ENCODE data around the gene ASCC2.
A peak's percentile ranks its signal among the peaks of the same experiment; 100 is the strongest.

ASCC2 gene

DNA sequence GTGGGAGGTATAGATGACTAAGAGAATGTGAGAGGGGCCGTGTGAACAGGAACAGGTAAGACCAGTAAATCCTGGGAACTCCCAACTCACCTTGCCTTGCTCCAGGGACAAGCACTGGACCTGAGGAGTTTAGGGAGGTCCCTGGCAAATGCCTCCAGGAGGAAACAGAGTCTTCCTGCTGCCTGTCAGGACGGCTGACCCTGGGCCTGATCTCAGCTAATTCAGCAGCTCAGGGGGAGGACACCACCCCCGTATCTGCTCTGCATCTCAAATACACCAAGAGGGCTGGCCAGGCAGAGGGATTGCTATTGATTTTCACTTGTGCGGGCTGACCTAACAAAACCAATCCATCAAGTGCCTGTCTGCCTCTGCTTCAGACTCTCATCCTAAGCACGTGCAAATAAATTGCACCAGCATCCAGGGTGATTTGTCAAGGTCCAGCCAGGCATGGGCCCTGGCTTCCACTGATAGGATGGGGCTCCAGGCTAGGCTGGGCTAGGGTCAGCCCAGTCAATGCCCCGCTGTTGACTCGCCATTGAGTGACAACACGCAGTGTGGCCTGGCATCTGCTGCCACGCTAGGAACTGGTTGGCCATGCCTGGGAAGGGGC lies 50.6 kb downstream of the ASCC2 start:
- DNase-seq: no peak

DNA sequence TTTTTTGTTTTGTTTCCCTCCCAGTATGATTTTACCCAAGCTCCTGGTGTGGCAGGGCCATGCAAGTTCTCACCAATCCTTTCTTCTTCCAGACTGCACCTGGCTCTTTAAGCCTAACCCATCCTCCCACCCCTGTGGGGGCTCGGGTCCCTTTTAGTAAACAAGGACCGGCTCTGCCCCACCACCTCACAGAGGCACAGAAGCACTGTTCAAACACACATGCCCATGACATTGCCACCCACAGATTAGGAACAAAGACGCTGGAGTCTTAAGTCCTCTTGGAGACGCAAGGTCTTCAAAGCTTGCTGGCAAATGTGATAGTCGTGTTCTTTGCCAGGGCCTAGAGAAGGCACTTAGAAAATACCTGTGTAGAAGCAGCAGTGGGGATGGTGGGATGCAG lies 52.0 kb downstream of the ASCC2 start:
- no peak for DNase-seq

DNA sequence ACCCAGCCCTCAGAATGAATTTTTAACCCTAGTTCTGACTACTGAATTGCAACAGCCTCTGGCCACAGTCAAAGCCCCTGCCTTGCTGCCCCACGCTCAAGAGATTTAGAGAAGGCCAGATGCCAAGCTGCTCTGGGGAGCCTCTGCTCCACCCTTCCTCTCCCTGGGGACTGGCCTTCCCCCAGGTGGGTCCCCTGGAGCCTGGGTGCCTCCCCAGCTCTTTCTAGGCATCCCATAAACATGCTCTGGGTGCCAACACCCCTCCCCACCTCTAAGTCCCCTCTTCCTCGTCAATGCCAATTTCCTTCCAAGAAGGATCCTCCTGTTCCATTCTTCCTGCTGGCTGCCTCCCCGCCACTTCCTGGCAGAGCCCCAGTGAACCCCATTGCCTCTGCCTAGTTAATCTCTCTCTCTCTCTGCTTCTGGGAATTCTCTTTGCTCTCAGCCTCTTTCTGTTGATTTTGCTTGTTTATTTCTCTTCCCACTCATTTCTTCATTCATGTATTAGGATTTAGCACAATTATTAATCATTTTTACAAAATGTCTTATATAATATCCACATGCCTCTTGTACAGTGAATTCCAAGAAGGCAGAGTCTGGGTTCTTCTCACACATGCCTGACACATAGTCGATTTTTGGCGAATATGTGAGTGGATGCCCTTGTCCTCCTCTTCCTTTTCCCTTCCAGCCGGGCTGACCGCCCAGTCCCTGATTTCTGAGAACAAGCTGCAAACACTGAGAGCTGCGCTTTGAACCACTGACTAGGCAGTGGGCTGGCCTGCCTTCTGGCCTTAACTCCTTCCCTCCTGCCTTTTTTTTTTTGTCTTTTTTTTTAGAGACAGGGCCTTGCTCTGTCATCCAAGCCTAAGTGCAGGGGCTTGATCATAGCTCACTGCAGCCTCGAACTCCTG lies 53.4 kb downstream of the ASCC2 start:
- DNase-seq: no peak

DNA sequence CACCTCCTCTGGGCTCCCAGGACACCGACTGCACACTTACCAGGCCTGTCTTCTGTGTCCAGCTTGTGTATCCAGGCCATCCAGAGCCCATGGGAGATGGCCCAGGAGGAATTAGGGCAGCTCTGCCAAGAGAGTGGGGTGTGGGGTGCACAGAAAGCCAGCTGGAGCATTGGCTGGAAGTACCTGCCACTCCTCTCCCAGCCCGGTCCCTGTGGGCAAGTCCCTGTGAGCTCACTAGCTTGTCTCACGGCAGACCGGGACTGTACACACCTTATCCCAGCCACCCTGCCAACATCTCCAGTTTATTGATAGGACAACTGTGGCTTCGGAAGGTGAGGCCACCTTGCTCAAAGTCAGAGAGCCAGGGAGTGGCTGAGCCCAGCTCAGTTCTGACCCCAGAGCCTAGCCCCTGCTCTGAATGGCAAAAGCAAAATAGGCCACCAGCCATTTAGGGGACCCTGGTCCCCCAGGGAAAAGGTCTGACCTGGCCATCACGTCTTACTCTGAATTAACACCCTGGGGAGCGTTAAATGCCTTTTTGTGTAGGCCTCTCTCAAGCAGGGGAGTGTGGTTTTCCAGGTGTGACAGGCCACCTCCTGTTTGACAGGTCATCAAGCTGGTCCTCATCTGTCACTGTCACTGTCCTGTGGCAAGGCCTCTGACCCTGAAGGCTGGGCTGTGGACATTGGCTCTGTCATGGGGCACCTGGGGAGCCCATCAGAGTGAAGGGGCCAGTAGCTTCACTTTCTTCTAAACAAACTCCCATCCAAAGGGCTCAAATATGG lies 55.8 kb downstream of the ASCC2 start:
- DNase-seq: no peak

DNA sequence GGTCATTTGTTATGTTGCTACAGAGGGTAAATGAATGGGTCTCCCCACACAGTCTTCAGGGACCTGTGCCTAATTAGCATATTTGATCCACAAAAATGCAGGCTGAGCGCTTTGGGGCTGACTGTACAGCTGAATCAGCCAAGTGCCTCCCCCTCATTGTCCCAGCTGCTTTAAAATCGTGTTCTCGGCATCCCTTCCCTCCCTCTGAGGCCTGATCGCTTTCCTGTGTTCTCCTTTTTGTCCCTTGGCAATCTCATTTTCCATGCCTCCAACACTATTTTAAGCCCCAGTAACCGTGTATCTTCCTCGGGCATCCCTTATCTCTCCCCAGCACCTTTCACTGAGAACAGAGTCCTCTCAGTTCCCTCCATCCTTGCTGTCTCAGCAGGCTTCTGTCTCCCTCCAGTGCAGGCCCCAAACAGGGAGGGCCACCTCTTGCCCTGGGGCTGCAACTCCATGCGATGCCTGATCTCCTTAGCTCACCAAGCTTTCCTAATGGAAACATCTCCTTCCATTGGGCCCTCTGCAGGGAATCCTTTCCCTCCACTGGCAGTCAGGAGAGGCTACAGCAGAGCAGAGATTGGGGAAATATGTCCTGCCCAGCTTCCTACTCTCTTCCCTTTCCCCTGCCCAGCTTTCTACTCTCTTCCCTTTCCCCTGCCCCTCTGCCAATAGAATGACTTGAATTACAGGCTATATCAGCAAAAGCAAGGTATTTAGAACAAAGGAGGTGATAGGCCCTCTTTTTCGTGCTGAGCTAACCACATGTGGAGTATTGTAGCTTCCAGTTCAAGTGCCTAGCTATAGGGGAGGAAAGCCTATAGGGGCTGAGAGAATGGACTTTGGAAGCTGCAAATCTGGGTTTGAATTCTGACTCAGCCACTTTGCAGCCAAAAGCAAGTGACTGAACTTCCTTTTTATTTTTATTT lies 57.1 kb downstream of the ASCC2 start:
- no peak for DNase-seq

DNA sequence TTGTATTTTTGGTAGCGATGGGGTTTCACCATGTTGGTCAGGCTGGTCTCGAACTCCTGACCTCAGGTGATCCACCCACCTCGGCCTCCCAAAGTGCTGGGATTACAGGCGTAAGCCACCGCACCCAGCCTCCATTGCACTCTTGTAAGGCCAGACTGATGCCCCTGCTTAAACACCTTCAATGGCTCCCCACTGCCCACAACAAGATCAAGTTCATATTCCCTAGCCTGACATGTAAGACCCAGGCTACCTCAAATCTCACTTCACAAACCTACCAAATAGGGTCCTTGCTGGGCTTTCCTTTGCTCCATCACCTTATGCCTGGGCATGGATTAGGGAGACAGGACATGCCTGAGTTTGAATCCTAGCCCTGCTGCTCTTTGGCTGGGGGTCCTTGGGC lies 57.9 kb downstream of the ASCC2 start:
- DNase-seq: no peak

DNA sequence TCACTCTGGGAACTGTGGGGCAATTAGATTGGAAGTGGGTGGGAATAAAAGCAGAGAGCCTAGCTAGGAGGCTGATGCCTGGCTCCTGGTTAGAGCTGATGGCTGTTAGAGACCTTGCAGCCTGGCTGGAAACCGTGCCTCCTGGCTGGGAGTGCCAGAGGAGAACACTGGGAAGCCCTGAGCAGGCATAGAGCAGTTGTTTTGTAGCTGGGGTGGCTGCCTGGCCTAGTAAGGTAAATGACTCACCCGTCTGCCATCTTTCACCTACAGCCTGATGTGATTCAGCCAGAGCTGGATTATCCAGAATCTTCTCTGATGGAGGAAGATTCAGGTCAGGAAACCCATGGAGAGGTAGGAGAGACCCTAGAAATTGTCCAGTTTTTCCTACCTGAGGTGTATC lies 64.8 kb downstream of the ASCC2 start:
- no peak for DNase-seq

DNA sequence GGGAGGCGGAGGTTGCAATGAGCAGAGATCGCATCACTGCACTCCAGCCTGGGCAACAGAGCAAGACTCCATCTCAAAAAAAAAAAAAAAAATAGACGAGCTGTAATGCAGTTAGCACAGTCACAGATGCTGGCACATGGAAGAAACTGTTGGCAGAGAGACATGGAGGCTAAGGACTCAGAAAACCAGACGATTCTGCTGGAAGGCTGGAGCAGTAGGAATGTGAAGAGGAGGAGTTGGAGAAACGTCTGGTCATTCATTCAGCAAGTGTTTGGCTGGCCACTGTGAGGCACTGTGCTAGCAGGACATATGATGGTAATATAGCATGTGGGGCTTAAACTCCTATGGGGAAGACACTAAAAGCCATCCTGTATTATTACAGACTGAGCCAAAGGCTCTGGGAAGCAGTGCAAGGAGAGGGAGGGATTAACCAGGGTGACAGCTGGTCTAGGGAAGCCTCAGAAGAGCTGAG lies 65.9 kb downstream of the ASCC2 start:
- DNase-seq: no peak

DNA sequence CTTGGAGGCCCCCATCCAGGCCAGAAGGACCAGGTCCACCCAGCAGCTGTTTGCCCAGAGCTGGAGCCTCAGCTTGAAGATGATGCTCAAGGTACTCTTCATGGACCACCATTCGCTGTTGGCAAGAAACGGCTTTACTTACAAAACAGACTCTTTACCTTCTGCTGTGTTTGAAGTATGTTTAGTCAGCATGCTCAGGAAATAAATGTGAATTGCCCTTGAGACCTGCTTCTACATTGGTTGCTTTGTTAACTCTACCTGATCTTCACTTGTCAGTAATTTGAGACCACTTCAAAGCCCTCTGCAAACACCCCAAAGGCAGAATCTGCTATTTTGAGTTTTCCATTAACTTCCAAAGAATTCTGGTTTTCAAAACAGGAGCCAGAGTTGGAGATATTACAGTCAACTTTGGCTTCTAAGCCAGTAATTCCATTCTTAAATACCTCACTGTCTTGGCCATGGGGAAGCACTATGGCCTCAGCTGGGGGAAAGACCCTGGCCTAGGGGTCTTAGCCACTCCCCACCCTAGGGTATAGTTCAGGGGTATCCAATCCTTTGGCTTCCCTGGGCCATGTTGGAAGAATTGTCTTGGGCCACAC lies 68.3 kb downstream of the ASCC2 start:
- DNase-seq: no peak

DNA sequence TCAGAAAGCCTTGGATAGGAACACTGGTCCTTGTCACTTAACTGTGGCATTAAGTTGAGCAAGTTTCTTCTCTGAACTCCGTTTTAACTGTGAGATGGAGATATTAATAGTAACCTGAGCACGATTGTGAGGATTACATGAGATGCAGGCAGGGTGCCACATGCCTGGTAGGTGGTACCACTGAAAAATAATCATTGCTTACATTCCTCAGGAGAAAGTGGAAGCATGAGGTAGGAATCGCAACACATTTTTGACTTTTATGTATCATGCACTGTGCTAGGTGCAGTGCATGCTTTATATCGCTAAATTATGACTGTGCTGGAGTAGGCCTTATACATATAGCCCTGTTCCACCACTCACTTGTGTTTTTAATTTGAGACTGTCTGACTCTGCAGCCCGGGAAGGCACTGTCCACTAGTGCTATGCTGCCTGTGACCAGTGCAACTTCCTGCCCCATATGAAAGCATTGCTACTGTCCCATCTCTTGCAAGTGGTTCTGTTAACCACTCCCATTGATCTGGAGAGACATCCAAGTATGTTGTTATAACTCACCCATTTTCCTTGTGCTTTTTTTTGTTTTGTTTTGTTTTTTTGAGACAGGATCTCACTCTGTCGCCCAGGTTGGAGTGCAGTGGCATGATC lies 69.9 kb downstream of the ASCC2 start:
- DNase-seq: no peak

DNA sequence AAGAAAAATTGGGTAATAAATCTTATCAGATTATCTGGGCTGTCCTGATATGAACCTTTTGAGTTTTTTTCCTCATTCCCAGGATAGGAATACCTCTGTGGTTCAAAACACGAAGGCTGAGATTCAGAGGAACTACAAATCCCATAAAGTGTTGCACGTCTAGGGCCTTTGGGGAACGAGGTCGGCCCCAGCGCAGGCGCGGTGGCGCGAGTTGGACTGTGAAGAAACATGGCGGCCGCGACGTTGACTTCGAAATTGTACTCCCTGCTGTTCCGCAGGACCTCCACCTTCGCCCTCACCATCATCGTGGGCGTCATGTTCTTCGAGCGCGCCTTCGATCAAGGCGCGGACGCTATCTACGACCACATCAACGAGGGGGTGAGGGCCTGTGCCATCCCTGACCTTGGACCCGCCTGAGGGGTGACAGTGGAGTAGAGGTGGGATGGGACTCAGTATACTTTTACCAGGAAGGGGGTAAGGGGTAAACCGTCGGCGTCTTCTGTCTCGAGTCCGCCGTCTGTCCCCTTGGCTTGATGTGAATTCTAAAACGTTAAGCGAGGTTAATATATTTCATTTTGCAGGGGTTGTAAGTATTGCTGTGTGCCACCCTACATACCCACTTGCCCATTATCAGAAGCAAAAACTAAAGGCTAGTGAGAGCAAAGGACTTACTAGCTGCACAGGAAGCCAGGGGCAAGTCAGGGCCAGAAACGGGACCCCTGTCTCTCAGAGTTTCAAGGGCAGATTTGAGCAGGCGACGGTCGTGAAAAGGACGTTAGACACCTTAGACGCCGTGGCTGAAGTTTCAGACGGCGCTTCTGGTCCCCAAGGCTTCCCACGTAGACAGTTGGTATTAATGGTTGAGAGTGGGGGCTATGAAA lies 70.7 kb downstream of the ASCC2 start, which contains the start of gene UQCR10:
TSS of gene UQCR10 (plus strand) at position 199 of the 881 bp plus-strand sequence. CDS start at position 229, 30 bp downstream.
- peak; percentile 99 for DNase-seq

DNA sequence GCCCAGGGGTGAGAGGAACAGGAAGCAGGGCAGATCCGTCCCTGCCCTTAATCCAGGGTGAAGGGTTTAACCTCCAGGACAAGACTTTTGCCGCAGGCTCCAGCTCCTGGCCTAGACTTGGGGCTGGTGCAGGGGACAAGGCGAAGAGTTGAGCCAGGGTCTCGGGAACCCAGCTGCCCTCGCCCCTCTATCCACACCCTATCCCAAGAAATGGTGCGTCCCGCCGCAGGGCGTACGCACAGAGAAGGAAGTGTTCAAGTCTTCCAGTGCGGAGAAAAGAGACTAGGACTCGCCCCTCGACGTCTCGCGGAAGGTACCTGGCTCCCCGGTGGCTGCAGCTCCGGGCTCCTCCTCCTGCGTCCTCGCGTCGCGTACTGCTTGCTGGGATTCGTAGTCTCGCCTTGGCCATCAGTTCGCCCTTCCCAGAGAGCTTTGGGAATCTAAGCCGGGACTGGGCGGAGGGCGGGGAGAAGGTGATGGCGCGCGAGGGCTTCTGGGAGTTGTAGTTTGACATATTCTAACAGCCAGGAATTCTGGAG lies 71.4 kb downstream of the ASCC2 start, which contains the start of gene ZMAT5:
TSS of gene ZMAT5 (minus strand) at position 376 of the 539 bp plus-strand sequence. CDS start 18,463 bp downstream, outside the sequence.
- DNase-seq: peak; percentile 99

DNA sequence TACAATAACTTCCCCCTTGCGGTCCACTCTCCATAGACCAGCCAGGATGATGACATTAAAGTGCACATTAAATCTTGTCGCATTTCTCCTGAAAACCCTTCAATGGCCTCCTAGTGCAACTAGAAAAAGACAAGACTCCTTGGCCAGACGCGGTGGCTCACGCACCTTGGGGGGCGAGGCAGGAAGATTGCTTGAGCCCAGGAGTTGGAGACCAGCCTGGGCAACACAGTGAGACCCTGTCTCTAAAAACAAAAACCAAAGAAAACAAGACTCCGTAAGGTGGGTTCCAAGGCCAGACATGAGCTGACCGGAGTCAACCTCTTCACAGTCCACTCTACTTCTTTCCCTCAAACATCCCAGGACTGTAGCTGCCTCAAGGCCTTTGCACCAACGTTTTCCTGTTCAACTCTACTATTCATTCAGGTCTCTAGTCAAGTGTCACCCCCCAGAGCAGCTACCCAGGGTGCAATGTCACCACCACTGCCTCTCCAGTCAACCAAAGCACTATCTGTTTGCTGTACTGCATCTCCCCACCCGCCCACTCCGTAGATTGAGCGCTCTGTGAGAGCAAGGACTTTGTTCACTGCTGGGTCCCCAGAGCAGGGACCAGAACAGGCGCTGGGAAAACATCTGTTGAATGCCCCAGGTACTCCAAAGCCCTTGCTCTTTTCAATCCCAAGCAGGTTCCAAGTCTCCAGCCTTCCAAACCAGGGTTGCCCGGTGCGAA lies 72.0 kb downstream of the ASCC2 start:
- DNase-seq: no peak

DNA sequence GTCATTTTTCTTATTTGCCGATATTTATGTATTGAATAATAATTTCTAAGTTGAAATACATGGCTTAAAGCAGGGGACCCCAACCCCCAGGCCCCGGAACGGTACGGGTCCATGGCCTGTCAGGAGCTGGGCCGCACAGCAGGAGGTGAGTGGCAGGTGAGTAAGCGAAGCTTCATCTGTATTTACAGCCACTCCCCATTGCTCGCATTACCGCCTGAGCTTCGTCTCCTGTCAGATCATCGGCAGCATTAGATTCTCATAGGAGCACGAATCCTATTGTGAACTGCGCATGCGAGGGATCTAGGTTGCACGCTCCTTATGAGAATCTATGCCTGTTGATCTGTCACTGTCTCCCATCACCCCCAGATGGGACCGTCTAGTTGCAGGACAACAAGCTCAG lies 75.8 kb downstream of the ASCC2 start:
- no peak for DNase-seq

DNA sequence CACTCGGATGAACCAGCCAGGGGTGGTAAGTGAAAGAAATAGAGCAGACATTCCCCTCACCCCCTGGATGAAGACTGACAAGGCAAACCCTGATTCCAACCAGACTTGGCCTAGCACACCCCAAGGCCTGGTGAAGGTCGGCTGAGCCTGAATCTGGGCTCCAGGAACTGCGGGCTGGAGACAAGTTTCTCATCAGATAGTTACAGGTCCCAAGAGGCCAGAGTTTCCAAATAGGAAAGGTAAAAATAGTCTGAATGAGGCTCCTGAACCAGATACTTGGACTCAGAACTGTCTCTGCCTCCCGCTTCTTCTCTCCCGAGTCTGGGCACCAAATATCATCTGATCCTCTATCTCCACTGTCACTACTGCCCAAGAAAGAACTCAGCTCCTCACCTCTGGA lies 79.1 kb downstream of the ASCC2 start:
- no peak for DNase-seq

DNA sequence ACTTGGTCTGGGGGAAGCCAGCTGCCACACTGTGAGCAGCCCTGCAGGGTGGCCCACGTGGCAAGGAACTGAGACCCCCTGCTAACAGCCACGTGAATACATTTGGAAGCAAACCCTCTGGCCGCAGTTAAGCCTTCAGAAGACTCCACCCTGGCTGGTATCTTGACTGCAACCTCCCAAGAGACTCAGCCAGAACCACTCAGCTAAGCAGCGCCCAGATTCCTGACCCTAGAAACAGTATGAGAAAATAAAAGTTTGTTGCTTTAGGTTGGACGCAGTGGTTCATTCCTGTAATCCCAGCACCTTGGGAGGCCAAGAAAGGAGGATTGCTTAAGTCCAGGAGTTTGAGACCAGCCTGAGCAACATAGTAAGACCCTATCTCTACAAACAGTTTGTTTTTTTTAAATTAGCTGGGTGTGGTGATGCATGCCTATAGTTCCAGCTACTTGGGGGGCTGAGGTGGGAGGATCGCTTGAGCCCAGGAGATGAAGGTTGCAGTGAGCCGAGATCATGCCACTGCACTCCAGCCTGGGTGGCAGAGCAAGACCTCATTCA lies 79.9 kb downstream of the ASCC2 start:
- DNase-seq: no peak

DNA sequence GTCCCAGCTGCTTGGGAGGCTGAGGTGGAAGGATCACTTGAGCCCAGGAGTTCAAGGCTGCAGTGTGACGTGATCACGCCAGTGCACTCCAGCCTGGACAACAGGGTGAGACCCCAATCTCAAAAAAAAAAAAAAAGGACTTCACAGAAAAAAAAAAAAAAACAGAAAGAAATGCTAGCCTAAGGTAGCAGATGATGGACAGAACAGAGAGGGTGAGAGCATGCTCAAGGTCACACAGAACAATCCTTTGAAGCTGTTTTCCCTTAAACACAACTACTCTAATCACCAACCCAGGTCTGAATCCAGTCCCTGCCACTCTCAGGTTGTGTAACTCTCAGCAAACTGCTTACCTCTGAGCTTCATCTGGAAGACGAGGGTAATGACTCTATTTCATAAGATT lies 81.0 kb downstream of the ASCC2 start:
- no peak for DNase-seq

DNA sequence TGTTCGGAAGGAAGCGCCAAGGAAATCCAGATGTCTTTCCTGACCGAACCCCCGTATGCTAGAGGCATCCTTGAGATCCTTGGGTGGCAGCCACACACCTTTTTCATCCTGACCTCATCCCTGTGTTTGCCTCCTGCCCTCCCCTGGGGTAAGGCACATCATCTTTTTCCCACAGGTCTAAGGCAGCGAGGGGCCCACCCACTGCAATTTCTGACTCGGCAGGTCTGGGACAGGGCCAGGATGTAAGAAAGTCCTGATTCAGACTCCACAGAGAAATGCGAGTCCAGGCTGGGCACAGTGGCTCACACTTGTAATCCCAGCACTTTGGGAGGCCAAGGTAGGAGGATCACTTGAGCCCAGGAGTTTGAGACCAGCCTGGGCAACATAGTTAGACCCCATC lies 81.7 kb downstream of the ASCC2 start:
- no peak for DNase-seq
